Measurements from ENCODE around the gene EPS8L3.

GRCh38 chr1:109790735-109791494 lies 27.2 kb upstream of the EPS8L3 start:
- TF ChIP-seq, protein P1, sequence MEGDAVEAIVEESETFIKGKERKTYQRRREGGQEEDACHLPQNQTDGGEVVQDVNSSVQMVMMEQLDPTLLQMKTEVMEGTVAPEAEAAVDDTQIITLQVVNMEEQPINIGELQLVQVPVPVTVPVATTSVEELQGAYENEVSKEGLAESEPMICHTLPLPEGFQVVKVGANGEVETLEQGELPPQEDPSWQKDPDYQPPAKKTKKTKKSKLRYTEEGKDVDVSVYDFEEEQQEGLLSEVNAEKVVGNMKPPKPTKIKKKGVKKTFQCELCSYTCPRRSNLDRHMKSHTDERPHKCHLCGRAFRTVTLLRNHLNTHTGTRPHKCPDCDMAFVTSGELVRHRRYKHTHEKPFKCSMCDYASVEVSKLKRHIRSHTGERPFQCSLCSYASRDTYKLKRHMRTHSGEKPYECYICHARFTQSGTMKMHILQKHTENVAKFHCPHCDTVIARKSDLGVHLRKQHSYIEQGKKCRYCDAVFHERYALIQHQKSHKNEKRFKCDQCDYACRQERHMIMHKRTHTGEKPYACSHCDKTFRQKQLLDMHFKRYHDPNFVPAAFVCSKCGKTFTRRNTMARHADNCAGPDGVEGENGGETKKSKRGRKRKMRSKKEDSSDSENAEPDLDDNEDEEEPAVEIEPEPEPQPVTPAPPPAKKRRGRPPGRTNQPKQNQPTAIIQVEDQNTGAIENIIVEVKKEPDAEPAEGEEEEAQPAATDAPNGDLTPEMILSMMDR (IDR thresholded peaks at IDR 0.05), result peak; percentile 2 to 34
- TF ChIP-seq POLR2A (IDR thresholded peaks at IDR 0.05), result no peak

Measured in suprapubic skin (tissue), 3 donors.